LHCN-M2 (cell line): Measurements from ENCODE around the gene TSPEAR. TPM values are rescaled to one million over a fixed set of nuclear protein-coding genes. Genes with fewer than 3 reads are reported as not detected.
"Not testable (repeated sequence)": the region's sequence is repeated elsewhere in the genome, so short reads cannot be mapped to it uniquely, and the experiment has no call there.

Experiments
- DNase-seq: peaks from one replicate; pipeline ENCODE4 v3.0.0-alpha.2; 2012; ENCODE audit warnings: low read depth
- total RNA-seq: library from RNA; depleted of rRNA; stranded (reverse); fragments of >200 nt; gene quantifications from 2 replicates; pipeline ENCODE4 v1.2.3, GENCODE V29; 2014

Gene TSPEAR
- total RNA-seq, 1 experiment from 2014 or later = not detected

GRCh38 chr21:44636209-44637017 lies 75.0 kb downstream of the TSPEAR start:
- DNase-seq = no peak

- no peak for DNase-seq
Measured at GRCh38 chr21:44632067-44632466, 79.3 kb downstream of the TSPEAR start.

DNA sequence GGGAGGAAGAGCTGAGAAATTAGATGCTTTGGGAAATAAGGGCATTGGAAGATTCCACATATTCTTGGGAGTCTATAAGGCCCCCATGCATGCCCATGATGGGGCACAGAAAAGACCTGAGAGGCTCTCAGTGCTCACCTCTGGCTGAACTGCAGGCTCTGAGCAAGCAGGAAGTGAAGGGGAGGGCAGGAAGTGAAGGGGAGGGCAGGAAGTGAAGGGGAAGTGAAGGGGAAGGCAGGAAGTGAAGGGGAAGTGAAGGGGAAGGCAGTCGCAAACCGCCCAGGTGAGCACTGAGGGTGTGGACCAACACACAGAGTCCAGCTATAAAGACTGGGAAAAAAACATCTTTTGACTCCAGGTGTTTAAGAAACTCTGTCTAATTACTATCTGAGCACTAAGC lies 80.9 kb downstream of the TSPEAR start:
- no peak for DNase-seq

- DNase-seq = no peak
Measured at GRCh38 chr21:44628707-44629391, 82.5 kb downstream of the TSPEAR start.

GRCh38 chr21:44627831-44628233 lies 83.5 kb downstream of the TSPEAR start:
- not testable (repeated sequence) for DNase-seq

DNA sequence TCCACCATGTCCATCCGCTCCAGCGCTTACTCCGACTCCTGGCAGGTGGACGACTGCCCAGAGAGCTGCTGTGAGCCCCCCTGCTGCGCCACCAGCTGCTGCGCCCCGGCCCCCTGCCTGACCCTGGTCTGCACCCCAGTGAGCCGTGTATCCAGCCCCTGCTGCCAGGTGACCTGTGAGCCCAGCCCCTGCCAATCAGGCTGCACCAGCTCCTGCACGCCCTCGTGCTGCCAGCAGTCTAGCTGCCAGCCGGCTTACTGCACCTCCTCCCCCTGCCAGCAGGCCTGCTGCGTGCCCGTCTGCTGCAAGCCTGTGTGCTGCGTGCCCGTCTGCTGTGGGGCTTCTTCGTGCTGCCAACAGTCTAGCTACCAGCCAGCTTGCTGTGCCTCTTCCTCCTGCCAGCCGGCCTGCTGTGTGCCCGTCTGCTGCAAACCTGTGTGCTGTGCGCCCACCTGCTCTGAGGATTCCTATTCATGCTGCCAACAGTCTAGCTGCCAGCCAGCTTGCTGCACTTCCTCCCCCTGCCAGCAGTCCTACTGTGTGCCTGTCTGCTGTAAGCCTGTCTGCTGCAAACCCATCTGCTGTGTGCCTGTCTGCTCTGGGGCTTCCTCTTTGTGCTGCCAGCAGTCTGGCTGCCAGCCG lies 84.1 kb downstream of the TSPEAR start:
- not testable (repeated sequence) for DNase-seq

GRCh38 chr21:44626673-44627143 lies 84.7 kb downstream of the TSPEAR start, which contains the start of gene KRTAP10-9:
Gene KRTAP10-9 (plus strand): TSS chr21:44627093. CDS start chr21:44627172, 79 bp downstream.
- DNase-seq = no peak

GRCh38 chr21:44626262-44626661 lies 85.1 kb downstream of the TSPEAR start:
- no peak for DNase-seq

GRCh38 chr21:44625756-44626155 lies 85.6 kb downstream of the TSPEAR start:
- no peak for DNase-seq

DNA sequence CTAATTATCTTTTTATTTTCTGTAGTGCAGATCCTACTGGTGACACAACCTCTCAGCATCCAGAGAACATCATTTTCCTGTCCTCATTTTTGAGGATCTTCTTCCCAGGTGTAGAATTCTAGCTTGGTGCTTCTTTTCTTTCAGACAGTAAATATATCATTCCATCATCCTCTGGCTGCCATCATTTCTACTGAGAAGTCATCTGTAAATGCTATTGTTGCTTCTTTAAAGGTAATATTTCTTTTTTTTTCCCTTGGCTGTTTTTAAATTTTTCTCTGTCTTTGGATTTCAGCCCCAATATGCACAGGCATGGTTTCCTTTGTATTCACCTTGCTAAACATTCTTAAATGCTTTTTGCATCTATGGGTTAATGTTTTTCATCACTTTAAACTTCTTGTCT lies 87.8 kb downstream of the TSPEAR start:
- no peak for DNase-seq

DNA sequence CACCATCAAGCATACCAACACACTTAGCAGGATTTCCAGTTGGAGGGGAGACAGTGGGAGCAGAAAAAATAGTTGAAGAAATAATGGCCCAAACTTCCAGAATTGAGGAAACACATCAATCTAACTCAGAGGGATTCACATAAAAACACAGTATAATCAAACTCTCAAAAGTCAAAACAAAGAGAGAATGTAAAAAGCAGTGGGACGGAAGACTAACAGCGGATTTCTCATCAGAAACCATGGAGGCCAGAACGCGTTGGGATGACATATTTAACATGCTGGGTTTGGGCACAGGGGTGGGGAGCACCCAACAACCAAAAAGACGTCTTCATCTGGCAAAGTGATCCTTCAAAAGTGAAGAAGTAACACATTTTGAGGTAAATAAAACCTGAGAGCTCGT lies 91.5 kb downstream of the TSPEAR start:
- no peak for DNase-seq

DNA sequence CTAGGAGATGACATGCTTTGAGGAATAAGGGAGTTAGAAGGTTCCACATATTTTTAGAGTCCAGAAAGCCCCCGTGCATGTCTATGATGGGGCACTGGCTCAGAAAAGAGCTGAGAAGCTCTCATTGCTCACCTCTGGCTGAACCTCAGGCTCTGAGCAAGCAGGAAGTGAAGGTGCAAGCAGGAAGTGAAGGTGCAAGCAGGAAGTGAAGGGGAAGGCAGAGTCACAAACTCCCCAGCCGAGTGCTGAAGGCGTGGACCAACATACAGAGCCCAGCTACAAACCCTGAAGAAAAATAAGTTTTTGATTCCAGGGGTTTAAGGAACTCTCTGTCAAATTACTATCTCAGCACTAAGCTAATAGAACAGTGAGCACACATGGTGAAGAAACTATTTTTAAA lies 92.5 kb downstream of the TSPEAR start:
- DNase-seq = no peak

GRCh38 chr21:44618504-44618903 lies 92.9 kb downstream of the TSPEAR start:
- no peak for DNase-seq

GRCh38 chr21:44617071-44617501 lies 94.3 kb downstream of the TSPEAR start:
- no peak for DNase-seq

DNA sequence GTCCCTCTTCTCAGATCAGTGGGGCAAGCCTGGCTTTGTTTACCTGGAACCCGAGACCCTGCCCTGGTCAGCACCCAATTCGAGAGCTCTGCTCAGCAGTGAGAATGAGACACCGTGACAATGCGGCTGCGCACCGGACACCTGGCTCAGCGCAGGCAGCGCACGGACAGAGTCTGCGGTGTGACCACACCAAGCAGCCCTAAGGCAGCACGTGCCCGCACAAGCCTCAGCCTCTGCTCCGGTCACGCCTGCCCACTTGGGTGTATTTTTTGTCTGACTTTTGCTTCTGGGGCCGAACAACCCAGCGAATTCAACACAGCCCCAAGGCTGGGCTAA lies 94.8 kb downstream of the TSPEAR start:
- no peak for DNase-seq

DNA sequence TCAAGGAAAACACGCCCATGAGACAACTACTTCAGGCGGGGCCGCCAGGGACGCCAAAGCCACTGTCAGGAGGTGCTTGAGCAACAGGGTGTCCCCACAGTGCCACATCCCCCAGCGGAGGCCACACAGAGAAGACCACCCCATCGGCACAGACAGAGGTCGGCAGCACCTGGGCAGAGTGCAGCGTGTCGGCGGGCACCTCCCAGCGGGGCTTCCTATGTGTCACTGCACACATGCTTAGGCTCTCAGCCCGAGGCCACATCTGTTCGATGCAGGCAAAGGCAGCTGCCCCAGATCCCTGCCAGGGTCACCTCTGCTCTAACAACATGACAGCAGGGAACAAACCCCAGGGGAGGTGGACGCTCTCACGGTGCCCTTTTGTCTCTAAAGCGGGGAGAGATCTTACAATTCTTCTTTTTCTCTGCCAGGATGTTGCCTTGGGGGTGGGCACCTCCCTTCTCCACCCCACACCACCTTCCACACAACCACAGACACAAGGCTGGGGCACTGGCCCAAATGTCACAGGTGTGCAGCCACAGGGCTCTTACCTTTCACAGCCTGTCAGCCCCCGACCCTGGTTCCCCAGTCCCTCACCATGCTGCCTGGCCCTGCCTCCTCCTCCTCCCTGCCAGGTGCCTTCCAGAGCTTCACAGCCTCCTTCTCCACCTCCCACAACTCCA lies 95.3 kb downstream of the TSPEAR start:
- no peak for DNase-seq

- no peak for DNase-seq
Measured at GRCh38 chr21:44615466-44615865, 95.9 kb downstream of the TSPEAR start.

- DNase-seq = no peak
Measured at GRCh38 chr21:44614961-44615391, 96.4 kb downstream of the TSPEAR start.

DNA sequence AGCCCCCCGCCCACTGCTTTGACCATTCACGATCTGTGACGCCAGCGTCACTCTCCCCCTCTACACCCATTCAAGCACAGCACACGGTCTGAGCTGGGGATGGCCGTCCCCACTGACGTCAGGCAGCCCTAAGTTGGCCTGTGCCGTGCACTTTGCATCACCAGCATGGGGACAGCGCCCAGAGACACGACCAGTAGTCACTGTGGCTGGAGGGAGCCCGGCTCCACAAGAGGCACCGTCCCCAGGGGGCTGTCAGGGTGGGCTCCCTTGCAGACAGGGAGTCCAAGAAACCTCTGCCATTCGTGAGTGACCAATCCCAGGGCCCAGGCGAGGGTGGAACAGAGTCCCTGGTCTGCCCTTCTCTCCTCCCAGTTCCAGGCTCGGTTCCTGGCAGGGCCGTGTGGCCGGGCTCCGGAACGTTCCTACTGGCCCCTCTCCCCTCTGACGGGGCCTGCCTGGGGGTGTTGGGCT lies 97.2 kb downstream of the TSPEAR start:
- DNase-seq = no peak

GRCh38 chr21:44613386-44614155 lies 97.8 kb downstream of the TSPEAR start:
- DNase-seq = no peak
